ENCODE results near the gene HLF.

The HLF gene

GRCh38 chr17:55285340-55286301 lies 20.9 kb downstream of the HLF start:
- no peak overlapping the region for H3K4me3 ChIP-seq (ENCODE audit: low read length)
- TF ChIP-seq CTCF (conservative IDR thresholded peaks at IDR 0.05; ENCODE audit: low read depth, low read length): no peak
- no peak for DNase-seq (ENCODE audit: low read depth)

- no peak for DNase-seq (ENCODE audit: low read depth)
- no peak overlapping the region for H3K4me3 ChIP-seq (ENCODE audit: low read length)
- no peak for TF ChIP-seq CTCF (conservative IDR thresholded peaks at IDR 0.05; ENCODE audit: low read depth, low read length)
Measured at GRCh38 chr17:55286681-55287589, 22.2 kb downstream of the HLF start.

GRCh38 chr17:55288356-55289105 lies 23.8 kb downstream of the HLF start:
- H3K4me3 ChIP-seq (ENCODE audit: low read length): no peak overlapping the region
- no peak for DNase-seq (ENCODE audit: low read depth)
- no peak for TF ChIP-seq CTCF (conservative IDR thresholded peaks at IDR 0.05; ENCODE audit: low read depth, low read length)

- H3K4me3 ChIP-seq (ENCODE audit: low read length): no peak overlapping the region
- DNase-seq (ENCODE audit: low read depth): no peak
- no peak for TF ChIP-seq CTCF (conservative IDR thresholded peaks at IDR 0.05; ENCODE audit: low read depth, low read length)
Measured at GRCh38 chr17:55289106-55289446, 24.3 kb downstream of the HLF start.

GRCh38 chr17:55289978-55290377 lies 25.2 kb downstream of the HLF start:
- no peak for TF ChIP-seq CTCF (conservative IDR thresholded peaks at IDR 0.05; ENCODE audit: low read depth, low read length)
- no peak overlapping the region for H3K4me3 ChIP-seq (ENCODE audit: low read length)
- no peak for DNase-seq (ENCODE audit: low read depth)

- DNase-seq (ENCODE audit: low read depth): no peak
- no peak for TF ChIP-seq CTCF (conservative IDR thresholded peaks at IDR 0.05; ENCODE audit: low read depth, low read length)
- no peak overlapping the region for H3K4me3 ChIP-seq (ENCODE audit: low read length)
Measured at GRCh38 chr17:55290492-55291113, 25.8 kb downstream of the HLF start.

All from retinal pigment epithelial cell (primary cell).